ENCODE measurements around the gene SERPINB8. TPM values are rescaled to one million over a fixed set of nuclear protein-coding genes. Genes with fewer than 3 reads are reported as not detected.

The SERPINB8 gene
- total and polyA plus RNA-seq, 7 donors: 0.84 to 31.3 (median 4.1) TPM

GRCh38 chr18:63947051-63947790 is 22.7 kb upstream of the SERPINB8 start:
- WGBS, 3 donors: 86 to 97% (median 91%) methylated on average over 3 of the region's 3 CpGs
- intact Hi-C loops (cut with DNase I): no loop called here
- Histone ChIP-seq H3K36me3 (ENCODE audit: insufficient read depth in 1 of 2, low read depth in 1 of 2) (no peaks in the 10 kb centered on the region), H3K9me3 (no peaks in the 10 kb centered on the region), H3K4me3 (no peak overlapping the region), H3K27ac (no peak overlapping the region), H3K4me1 (no peaks in the 10 kb centered on the region), H3K27me3 (ENCODE audit: insufficient read depth in 3 of 3, low read length in 2 of 3) (peaks cover 2 to 9% (median 5%) of the 10 kb centered on the region in 3 donors)
- ATAC-seq: no peak
- DNase-seq: no peak
- TF ChIP-seq CTCF (IDR thresholded peaks at IDR 0.05): no peak

GRCh38 chr18:63949068-63949737 is 20.7 kb upstream of the SERPINB8 start, which contains the start of gene HMSD:
TSS of gene HMSD (plus strand) at chr18:63949301. CDS start at chr18:63953456, 4,155 bp downstream.
- Histone ChIP-seq H3K36me3 (ENCODE audit: insufficient read depth in 1 of 2, low read depth in 1 of 2) (no peaks in the 10 kb centered on the region), H3K9me3 (no peaks in the 10 kb centered on the region), H3K27ac (no peak within 1 kb of the TSS), H3K4me1 (no peaks in the 10 kb centered on the region), H3K27me3 (ENCODE audit: insufficient read depth in 3 of 3, low read length in 2 of 3) (peaks cover under 1 to 9% (median 2%) of the 10 kb centered on the region in 3 donors), H3K4me3 (peak within 1 kb of the TSS; percentile 42)
- ATAC-seq (peak in 2 of 4 donors; percentile 55 to 58), DNase-seq (peak in 1 of 2 donors; percentile 34)
- 11 to 13% (median 12%) methylated on average over 35 of the region's 35 CpGs for WGBS, 3 donors
- intact Hi-C loops (cut with DNase I): no loop called here
- peak; percentile 14 for TF ChIP-seq CTCF (IDR thresholded peaks at IDR 0.05)

- no peaks in the 10 kb centered on the region for H3K36me3 ChIP-seq (ENCODE audit: insufficient read depth in 1 of 2, low read depth in 1 of 2)
- DNase-seq (no peak), ATAC-seq (no peak)
- peaks cover 3 to 9% (median 5%) of the 10 kb centered on the region in 3 donors for H3K27me3 ChIP-seq (ENCODE audit: insufficient read depth in 3 of 3, low read length in 2 of 3)
- H3K27ac ChIP-seq: no peak overlapping the region
- TF ChIP-seq CTCF (IDR thresholded peaks at IDR 0.05): no peak
- WGBS, 3 donors: 75 to 84% (median 79%) methylated on average over 4 of the region's 4 CpGs
- no peak overlapping the region for H3K4me3 ChIP-seq
- H3K9me3 ChIP-seq: no peaks in the 10 kb centered on the region
- H3K4me1 ChIP-seq: no peaks in the 10 kb centered on the region
- intact Hi-C loops (cut with DNase I): no loop called here
Measured at GRCh38 chr18:63951302-63951705, 18.6 kb upstream of the SERPINB8 start.

GRCh38 chr18:63953811-63954210 is 16.1 kb upstream of the SERPINB8 start:
- no peaks in the 10 kb centered on the region for H3K36me3 ChIP-seq (ENCODE audit: insufficient read depth in 1 of 2, low read depth in 1 of 2)
- intact Hi-C loops (cut with DNase I): no loop called here
- DNase-seq: no peak
- H3K4me1 ChIP-seq: no peaks in the 10 kb centered on the region
- WGBS, 3 donors: 38 to 45% (median 40%) methylated on average over 5 of the region's 5 CpGs
- no peak overlapping the region for H3K4me3 ChIP-seq
- no peaks in the 10 kb centered on the region for H3K9me3 ChIP-seq
- no peak overlapping the region for H3K27ac ChIP-seq
- TF ChIP-seq CTCF (IDR thresholded peaks at IDR 0.05): no peak
- ATAC-seq: no peak
- peaks cover 3 to 5% (median 5%) of the 10 kb centered on the region in 3 donors for H3K27me3 ChIP-seq (ENCODE audit: insufficient read depth in 3 of 3, low read length in 2 of 3)

Data from psoas muscle (tissue), 8 donors.